Pancreas (tissue), 10 donors: ENCODE results near the gene SPAG16. TPM values are rescaled to one million over a fixed set of nuclear protein-coding genes. Genes with fewer than 3 reads are reported as not detected.

Source experiments
- ATAC-seq, 4 donors: fragments of 200-7000 bp; cut with Tn5 transposase; one replicate each; pipeline versions ENCODE4 v1.8.0 to v1.9.1; 2020; ENCODE audit warnings: mild to moderate bottlenecking in 4 of 4, moderate library complexity in 4 of 4
- DNase-seq, 6 donors: peaks; one replicate each; pipeline ENCODE4 v3.0.0-alpha.2; 2020
- FAIRE-seq: peaks from 2 replicates; lab custom pipeline; 2012; peaks lifted over from hg19 to GRCh38; lab: Jason Lieb, UNC
- H3K27ac ChIP-seq, 4 donors: fragments of 200-600 bp; sonication (generic); 1 replicate in 3 of 4; 2 replicates in 1 of 4; pipeline versions ENCODE4 v1.5.0 to v1.8.0; 2020
- H3K27me3 ChIP-seq, 4 donors: fragments of 200-600 bp; one replicate each; pipeline ENCODE4 v1.8.0; 2021
- H3K36me3 ChIP-seq, 3 donors: fragments of 200-600 bp; sonication (generic) in 1 of 3; one replicate each; pipeline versions ENCODE4 v1.5.0 to v1.8.0; 2020 to 2021
- H3K4me1 ChIP-seq, 3 donors: fragments of 200-600 bp; one replicate each; pipeline ENCODE4 v1.8.0; 2021
- H3K4me3 ChIP-seq, 4 donors: fragments of 200-600 bp; sonication (generic) in 2 of 4; one replicate each; pipeline versions ENCODE4 v1.5.0 to v1.8.0; 2020 to 2021
- H3K9me3 ChIP-seq, 4 donors: fragments of 200-600 bp; one replicate each; pipeline ENCODE4 v1.8.0; 2021
- WGBS, 2 donors: extraction: QIAGEN DNeasy Blood & Tissue Kit; methylation state at CpG; one replicate each; pipeline ENCODE4 v1.1.7; 2013; 5-methylcytosine and 5-hydroxymethylcytosine counted together
- intact Hi-C, 3 donors: fragments of 100-400 bp; cut with DNase I; formaldehyde crosslinking; loops; one replicate each; pipeline versions ENCODE4 v1.11.1 to v1.14.2; 2022
- polyA plus RNA-seq, 2 donors: library from polyadenylated mRNA; stranded (reverse); fragments of 200-250 nt; gene quantifications; one replicate each; pipeline ENCODE4 v1.2.3, GENCODE V29; 2013
- total RNA-seq, 6 donors: library from RNA; stranded (reverse); fragmentation: NEBNext Ultra II Directional in 4 of 6; extraction: Animal tissue kit (Norgen Biotek cat#: 25700) in 4 of 6; gene quantifications; one replicate each; pipeline versions ENCODE4 v1.2.1 to v1.2.4, GENCODE V29; 2021 to 2023
- TF ChIP-seq, protein P1 (sequence below), 4 donors: fragments of 200-600 bp; sonication (generic) in 3 of 4; IDR thresholded peaks; one replicate each; pipeline versions ENCODE4 v1.5.0 to v1.8.0; 2021; ENCODE audit warnings: antibody characterized with exemption in 4 of 4
- donor health status: healthy with polysubstance abuse.
- donor health status: DM: no; HTN: no; CAD: no; lungs with moderate emphysema.
- donor health status: DM: no; HTN: no; CAD: no.
- donor health status: control.
- donor health status: control.
- donor health status: Bipolar disorder and iron deficiency.
- donor health status: DM: yes; HTN: yes; CAD: no.
- donor health status: DM: no; HTN: no; CAD: no.
- donor health status: DM: no; HTN: no; CAD: no.
- donor health status: DM: yes; HTN: yes; CAD: no.

SPAG16 gene
- total and polyA plus RNA-seq, 8 donors, result 9.7 to 25.7 (median 11.7) TPM

DNA sequence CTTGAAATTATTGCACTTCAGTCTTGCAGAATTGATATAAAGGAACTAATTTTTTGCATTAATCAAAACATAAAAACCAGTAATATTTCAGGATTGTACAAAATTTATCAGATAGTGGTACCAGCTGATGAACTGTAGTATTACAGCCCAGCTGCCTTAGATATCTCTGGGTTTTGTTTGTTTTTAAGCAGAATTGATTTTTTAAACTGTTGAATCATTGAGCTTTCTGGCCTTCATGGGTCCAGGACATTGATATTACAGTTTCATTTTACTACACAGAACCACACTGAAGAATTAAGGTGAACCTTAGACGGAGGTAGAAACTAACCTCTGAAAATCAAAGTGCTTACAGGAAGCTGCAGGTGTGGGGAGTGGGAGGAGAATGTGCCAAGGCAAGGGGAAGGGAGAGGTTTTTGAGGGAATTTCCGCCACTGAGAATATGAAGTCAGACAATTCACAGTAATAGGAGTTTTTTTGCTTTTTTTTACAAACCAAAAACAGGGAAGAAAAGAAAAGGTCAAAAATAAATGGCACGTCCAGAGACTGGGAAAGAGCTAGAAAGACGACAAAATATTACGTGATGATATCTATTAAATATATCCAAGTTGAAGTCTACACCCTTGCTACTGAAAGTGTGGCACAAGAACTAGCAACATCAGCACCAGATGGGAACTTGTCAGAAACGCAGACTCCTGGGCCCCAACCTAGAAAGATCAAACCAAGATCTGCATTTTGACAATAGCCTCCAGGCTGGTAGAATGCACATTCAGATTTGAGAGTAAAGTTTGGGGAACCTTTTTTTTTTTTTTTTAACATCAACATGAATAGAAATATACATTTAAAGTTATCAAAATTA, 40.8 kb upstream of the SPAG16 start:
- no peak for DNase-seq
- Histone ChIP-seq H3K36me3 (no peaks in the 10 kb centered on the region), H3K27me3 (no peaks in the 10 kb centered on the region), H3K27ac (no peak overlapping the region), H3K4me3 (no peak overlapping the region), H3K4me1 (peaks cover 0 to 15% (median 8%) of the 10 kb centered on the region in 3 donors), H3K9me3 (no peaks in the 10 kb centered on the region)
- peak in 1 of 4 donors; percentile 17 for ATAC-seq
- intact Hi-C loops, result no loop called here
- no peak for FAIRE-seq
- TF ChIP-seq, protein P1, sequence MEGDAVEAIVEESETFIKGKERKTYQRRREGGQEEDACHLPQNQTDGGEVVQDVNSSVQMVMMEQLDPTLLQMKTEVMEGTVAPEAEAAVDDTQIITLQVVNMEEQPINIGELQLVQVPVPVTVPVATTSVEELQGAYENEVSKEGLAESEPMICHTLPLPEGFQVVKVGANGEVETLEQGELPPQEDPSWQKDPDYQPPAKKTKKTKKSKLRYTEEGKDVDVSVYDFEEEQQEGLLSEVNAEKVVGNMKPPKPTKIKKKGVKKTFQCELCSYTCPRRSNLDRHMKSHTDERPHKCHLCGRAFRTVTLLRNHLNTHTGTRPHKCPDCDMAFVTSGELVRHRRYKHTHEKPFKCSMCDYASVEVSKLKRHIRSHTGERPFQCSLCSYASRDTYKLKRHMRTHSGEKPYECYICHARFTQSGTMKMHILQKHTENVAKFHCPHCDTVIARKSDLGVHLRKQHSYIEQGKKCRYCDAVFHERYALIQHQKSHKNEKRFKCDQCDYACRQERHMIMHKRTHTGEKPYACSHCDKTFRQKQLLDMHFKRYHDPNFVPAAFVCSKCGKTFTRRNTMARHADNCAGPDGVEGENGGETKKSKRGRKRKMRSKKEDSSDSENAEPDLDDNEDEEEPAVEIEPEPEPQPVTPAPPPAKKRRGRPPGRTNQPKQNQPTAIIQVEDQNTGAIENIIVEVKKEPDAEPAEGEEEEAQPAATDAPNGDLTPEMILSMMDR (IDR thresholded peaks at IDR 0.05), result no peak
- 71 to 72% methylated on average over 6 of the region's 6 CpGs for WGBS, 2 donors

DNA sequence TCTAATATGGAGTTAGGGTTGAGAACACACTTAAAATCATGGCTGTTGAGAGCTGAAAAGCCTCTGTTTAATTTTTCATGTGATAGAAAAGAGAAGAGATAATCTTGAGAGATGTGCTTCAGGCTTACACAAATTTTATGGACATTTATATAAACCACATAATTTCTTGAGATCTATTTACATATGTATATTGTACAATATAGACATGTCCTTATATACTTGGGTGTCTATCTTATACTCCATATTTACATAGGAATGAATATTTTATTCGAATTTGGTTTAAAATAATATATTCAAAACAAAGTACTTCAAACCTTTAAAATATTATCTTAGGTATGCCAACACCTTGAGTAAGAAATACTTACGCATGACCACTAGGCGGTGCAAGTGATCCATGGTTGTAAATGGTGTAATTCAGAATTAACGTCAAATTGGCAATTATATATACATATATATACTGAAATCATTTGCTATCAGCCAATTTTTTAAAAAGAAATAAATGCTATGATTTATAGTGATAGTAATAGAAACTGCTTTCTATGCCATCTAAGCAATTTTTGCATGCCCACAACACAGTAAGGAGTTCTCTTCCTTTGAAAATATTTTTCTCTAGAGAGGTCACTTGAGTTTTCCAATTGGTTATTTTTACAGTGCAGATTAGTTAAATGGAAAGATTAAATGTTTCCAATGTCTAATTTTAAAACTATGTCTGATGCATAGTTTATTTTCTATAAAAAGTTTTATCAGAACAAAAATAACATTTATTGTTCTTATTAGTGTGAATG, 37.6 kb upstream of the SPAG16 start:
- Histone ChIP-seq H3K4me3 (no peak overlapping the region), H3K4me1 (peaks cover 0 to 8% (median 0%) of the 10 kb centered on the region in 3 donors), H3K27ac (no peak overlapping the region), H3K9me3 (no peaks in the 10 kb centered on the region), H3K36me3 (no peaks in the 10 kb centered on the region), H3K27me3 (no peaks in the 10 kb centered on the region)
- intact Hi-C loops, result no loop called here
- ATAC-seq, result peak in 3 of 4 donors; percentile 60 to 75 (median 72)
- TF ChIP-seq, protein P1 (IDR thresholded peaks at IDR 0.05), result peak; percentile 16 to 64 (median 61)
- peak in 4 of 6 donors; percentile 14 to 45 (median 22) for DNase-seq
- 1 to 2% methylated on average over 4 of the region's 4 CpGs for WGBS, 2 donors
- FAIRE-seq, result peak; percentile 87

DNA sequence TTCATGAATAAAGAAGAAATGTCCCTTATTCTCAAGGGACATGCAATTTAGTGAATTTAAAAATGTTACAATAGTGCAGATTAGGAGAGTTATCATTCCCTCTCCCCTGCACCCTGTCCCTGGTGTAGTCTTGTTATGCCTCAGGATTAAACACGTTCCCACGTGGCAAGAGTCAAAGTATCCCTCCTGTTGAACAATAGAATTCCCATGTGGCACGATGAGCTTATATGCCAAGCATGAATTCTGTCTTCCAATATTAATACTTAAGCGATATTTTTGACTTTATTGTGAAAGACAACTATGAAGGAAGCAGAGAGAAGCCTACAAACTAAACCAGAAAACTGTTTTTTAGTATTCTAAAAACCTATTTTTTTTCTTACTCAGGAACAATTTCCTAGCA, 36.7 kb upstream of the SPAG16 start:
- intact Hi-C loops, result no loop called here
- H3K9me3 ChIP-seq, result no peaks in the 10 kb centered on the region
- H3K4me3 ChIP-seq, result no peak overlapping the region
- H3K27me3 ChIP-seq, result no peaks in the 10 kb centered on the region
- WGBS, 2 donors, result 61 to 74% methylated on average over 4 of the region's 4 CpGs
- ATAC-seq (no peak), DNase-seq (no peak), FAIRE-seq (no peak)
- no peak overlapping the region for H3K27ac ChIP-seq
- H3K36me3 ChIP-seq, result no peaks in the 10 kb centered on the region
- H3K4me1 ChIP-seq, result peaks cover 0 to 8% (median 0%) of the 10 kb centered on the region in 3 donors
- TF ChIP-seq, protein P1 (IDR thresholded peaks at IDR 0.05), result no peak

DNA sequence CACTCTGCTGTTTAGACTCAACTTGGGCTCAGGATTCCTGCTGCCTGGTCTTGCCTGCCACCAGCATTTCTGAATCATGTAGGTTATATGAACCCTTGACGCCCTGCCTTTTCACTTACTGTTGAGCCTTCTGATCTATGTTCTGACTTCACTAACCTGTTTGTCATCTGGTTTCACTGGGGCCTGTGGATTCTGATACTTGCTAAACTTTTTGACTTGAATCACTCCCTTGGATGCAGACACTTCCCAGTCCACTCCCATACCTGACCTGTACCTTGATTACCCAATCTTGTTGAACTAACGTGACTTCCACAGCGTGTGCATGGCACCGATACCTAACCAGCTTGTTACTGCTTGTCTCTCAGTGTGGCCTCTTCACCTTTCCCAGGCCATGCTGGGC, 35.6 kb upstream of the SPAG16 start:
- WGBS, 2 donors, result 75 to 78% methylated on average over 4 of the region's 4 CpGs
- no peaks in the 10 kb centered on the region for H3K9me3 ChIP-seq
- ATAC-seq (peak in 1 of 4 donors; percentile 16), DNase-seq (no peak), FAIRE-seq (no peak)
- H3K27me3 ChIP-seq, result no peaks in the 10 kb centered on the region
- intact Hi-C loops, result no loop called here
- TF ChIP-seq, protein P1 (IDR thresholded peaks at IDR 0.05), result no peak
- peaks cover 0 to 1% (median 0%) of the 10 kb centered on the region in 3 donors for H3K4me1 ChIP-seq
- H3K36me3 ChIP-seq, result no peaks in the 10 kb centered on the region
- no peak overlapping the region for H3K4me3 ChIP-seq
- no peak overlapping the region for H3K27ac ChIP-seq
